Fibroblast of gingiva (primary cell): ENCODE data around the gene ADCY3.

Source experiments
- DNase-seq: peaks from one replicate; pipeline ENCODE4 v3.0.0-alpha.2; 2011; ENCODE audit warnings: low read depth

The ADCY3 gene

GRCh38 chr2:24874035-24874434 lies 46.0 kb downstream of the ADCY3 start:
- peak; percentile 13 for DNase-seq

GRCh38 chr2:24873619-24874018 lies 46.4 kb downstream of the ADCY3 start:
- peak; percentile 30 for DNase-seq

DNA sequence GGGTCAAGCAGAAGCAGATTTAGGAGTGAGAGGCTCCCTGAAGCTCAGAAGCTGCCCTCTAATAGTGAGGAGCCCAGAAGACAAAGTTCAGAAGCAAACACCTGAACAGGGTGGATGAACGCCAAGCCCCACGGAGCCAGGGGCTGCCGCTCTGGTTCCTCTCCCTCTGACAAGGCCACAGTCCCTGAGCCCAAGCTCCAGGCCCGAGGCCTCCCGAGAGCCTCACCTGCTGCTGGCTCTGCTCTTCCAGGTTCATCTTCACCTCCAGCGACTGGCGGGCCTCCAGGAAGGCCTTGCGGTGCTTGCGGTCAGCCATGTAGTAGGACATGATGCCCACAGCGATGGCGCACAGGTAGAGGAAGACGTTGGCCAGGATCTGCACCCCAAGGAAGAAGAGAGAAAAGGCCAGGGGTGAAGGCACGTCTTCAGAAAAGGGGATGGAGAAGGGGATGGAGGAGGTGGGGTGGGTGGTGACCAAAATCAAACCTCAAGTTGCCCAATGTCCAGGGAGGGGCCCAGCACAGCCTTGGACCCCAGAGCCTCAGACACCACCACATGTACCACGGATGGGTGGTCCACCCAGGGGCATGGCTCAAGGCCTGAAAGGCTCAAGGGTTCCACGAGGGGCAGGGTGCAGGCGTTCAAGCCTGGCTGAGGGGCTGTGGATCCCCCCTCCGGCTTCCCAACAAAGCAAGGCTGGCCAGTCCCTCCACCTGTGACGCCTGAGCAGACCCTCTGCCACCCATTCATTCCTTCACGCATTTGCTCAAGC lies 47.5 kb downstream of the ADCY3 start:
- no peak for DNase-seq

DNA sequence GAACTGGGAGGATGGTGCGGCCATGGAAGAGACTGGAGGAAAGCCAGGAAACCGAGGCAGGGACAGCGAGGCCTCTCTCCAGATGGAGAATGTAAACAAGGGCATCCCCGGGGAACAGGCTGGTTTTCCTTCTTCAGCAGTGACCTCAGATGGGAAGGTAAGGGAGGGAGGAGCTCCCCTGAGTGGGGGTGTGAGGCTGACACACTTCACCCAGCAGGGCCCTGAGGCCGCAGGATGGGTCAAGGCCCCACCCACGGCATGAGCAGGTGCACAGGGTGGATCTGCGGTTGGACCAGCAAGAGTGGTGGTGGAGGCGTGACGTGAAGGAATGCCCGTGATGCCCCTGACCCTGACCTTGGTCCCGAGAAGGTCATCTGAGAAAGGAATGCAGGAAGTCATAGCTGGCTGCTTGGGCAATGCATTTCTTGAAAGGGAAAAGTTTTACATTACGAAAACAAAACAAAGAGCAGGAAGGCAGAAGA lies 48.1 kb downstream of the ADCY3 start:
- peak; percentile 55 for DNase-seq

GRCh38 chr2:24870891-24871705 lies 48.9 kb downstream of the ADCY3 start:
- no peak for DNase-seq

DNA sequence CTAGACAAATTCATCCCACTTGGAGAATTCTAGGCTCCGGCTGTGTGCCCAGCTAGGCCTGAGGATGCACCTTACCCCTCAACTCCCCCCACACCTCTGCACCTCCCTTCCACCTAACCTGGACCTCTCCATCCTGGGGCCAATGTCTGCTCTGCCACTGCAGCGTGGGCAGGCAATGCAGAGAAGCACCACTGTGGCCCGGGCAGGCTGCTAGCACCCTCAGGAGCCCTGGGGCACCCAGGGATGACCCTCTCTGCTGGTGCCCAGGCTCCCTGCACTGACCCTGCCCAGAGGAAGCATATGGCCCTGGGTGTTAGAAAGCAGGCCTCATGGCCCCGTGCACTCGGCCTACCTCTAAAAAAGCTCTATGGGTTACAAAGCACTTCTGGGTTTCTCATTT lies 49.6 kb downstream of the ADCY3 start:
- DNase-seq = no peak

- DNase-seq = no peak
Measured at GRCh38 chr2:24866946-24867345, 53.1 kb downstream of the ADCY3 start.

DNA sequence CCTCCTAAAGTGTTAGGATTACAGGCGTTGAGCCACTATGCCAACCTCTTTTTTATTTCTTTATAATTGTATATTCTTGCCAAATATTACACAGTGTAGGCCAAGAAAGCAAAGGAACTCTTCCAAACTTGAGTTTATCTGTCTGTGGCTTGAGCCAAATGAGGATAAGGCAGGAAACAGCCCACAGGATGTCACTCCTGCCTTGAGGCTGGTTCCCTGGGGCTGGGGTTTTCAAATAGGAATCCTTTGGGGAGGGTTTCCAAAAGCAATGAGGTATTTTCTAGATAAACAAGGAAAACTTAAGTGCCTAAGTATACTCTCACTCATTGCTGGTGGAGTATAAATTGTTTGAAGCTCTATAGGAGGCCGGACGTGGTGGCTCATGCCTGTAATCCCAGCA lies 56.4 kb downstream of the ADCY3 start:
- DNase-seq = peak; percentile 35

DNA sequence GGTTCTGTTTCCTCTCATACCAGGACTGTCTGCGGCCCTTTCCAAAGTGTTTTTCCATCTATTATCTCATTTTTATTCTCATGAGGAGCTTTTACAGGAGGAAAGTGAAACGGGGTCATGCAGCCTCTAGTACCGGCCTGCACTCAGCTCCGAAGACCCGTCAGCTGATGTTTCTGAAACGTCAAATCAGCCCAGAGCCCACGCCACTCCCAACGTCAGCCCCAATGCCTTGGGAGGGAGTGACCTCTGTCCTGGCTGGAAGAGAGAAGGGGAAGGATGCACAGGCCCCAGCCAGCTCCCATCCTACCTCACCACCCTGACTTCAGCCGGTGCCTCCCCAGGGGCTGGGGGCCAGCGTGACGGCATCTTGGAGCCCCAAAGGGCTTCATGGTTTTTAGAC lies 58.5 kb downstream of the ADCY3 start:
- no peak for DNase-seq

DNA sequence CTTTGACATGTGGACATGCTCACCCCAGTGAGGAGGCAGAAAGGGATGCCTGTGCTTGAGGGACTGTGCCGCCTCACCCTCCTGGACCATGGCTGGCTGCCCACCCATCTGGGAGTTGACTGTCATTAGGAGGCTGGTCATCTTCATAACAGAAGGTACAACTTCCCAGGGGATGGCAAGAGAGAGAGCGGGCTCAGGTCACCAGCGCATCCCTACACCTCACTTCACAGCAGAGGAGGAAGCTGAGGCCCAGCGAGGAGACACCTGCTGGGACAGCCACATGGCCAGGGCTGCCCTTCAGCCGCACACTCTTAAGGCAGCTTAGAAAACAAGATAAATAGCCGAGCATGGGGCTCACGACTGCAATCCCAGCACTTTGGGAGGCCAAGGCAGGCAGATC lies 59.4 kb downstream of the ADCY3 start:
- no peak for DNase-seq

- DNase-seq = no peak
Measured at GRCh38 chr2:24859968-24860600, 60.0 kb downstream of the ADCY3 start.

DNA sequence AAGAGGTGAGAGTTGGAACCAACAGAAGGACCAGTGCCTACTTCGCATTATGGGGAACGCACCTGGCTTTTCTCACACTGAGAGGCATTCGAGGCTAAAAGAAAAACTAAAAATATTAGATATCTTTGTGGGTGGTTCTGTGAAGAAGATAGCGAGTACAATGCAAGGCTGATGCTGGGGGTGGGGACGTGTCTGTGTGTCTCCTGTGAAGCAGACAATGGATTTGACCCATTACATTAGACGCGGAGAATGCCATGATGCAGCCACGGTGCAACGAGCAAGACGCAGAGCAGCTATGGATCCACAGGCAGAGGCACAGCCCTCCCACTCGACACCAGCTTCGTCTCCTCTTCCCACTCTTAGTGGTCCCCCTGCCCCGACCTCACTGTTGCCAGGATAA lies 61.0 kb downstream of the ADCY3 start:
- DNase-seq = no peak

GRCh38 chr2:24857746-24858145 lies 62.3 kb downstream of the ADCY3 start:
- no peak for DNase-seq

DNA sequence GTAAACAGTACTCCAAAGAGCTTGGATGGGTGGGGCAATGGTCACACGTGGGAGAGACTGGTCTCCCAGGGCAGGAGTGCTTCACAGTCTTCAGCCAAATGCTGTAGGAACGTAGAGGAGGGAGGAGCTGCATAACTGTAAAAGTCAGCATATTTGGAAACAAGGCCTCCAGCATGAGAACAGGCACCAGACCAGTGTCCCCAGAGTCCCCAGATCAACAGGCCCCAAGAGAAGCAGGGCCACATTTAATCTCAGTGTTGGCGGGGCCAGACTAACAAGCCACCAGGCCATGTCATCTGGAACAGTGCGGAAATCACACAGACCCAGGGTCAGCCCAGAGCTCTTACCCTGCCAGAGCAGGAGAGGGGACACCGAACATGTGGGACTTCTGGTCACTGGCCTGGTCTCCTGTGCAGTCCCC lies 63.2 kb downstream of the ADCY3 start:
- no peak for DNase-seq

DNA sequence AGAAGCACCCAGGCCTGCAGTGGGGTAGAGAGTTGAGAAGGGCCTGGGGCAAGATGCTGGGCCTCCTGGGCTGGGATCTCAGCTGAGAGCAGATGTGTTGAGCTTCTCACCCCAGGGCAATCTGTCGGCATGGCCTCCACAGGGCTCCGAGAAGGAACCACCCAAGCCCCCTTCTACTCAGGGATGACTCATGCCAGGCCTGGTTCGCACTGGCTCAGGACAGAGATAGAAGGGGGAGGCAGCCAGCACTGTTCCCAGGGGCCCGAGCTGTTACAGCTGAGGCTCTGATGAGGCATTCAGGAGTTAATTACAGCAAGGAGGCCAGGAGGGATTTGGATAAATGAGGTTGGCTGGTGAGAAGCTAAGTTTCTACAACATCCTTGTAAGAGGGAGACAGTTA lies 64.3 kb downstream of the ADCY3 start:
- DNase-seq = peak; percentile 55

GRCh38 chr2:24855022-24855622 lies 64.9 kb downstream of the ADCY3 start:
- peak; percentile 44 for DNase-seq

- DNase-seq = no peak
Measured at GRCh38 chr2:24853996-24854395, 66.0 kb downstream of the ADCY3 start.

GRCh38 chr2:24853046-24853445 lies 67.0 kb downstream of the ADCY3 start:
- no peak for DNase-seq

GRCh38 chr2:24852431-24853020 lies 67.5 kb downstream of the ADCY3 start:
- no peak for DNase-seq

- DNase-seq = no peak
Measured at GRCh38 chr2:24852026-24852425, 68.0 kb downstream of the ADCY3 start.

GRCh38 chr2:24850944-24851343 lies 69.1 kb downstream of the ADCY3 start:
- DNase-seq = no peak

DNA sequence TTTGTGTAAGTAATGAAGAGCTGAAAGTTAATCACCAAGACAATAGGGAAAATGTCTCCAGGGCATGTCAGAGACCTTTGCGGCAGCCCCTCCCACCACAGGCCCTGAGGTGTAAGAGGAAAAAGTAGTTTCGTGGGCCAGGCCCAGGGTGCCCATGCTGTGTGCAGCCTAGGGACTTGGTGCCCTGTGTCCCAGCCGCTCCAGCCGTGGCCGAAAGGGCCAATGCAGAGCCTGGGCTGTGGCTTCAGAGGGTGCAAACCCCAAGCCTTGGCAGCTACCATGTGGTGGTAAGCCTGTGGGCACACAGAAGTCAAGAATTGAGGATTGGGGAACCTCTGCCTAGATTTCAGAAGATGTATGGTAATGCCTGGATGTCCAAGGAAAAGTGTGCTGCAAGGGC lies 74.3 kb downstream of the ADCY3 start:
- DNase-seq = no peak
